ENCODE data around the gene AGTPBP1.
"Not testable (repeated sequence)": the region's sequence is repeated elsewhere in the genome, so short reads cannot be mapped to it uniquely, and the experiment has no call there.

Gene AGTPBP1

GRCh38 chr9:85742597-85742936 lies 813 bp upstream of the AGTPBP1 start:
- H3K4me3 ChIP-seq (ENCODE audit: low read length): peak overlapping the region; percentile 99
- peaks cover 16% of the 10 kb centered on the region for H3K4me1 ChIP-seq (ENCODE audit: control insufficient read depth, insufficient read depth, low read length)

GRCh38 chr9:85741095-85741874 lies 469 bp downstream of the AGTPBP1 start:
- Histone ChIP-seq H3K36me3 (ENCODE audit: insufficient read depth, low read length) (no peaks in the 10 kb centered on the region), H3K4me3 (ENCODE audit: low read length) (peak overlapping the region; percentile 99), H3K9me3 (replicated peaks; ENCODE audit: low read length) (no peaks in the 10 kb centered on the region), H3K27me3 (ENCODE audit: control insufficient read depth, insufficient read depth, low read length) (peaks cover 16% of the 10 kb centered on the region), H3K9ac (ENCODE audit: low read depth, low read length) (peak overlapping the region; percentile 90), H3K4me2 (ENCODE audit: low read length) (peak overlapping the region; percentile 87), H3K4me1 (ENCODE audit: control insufficient read depth, insufficient read depth, low read length) (peaks cover 16% of the 10 kb centered on the region)

More at GRCh38 chr9:85742597-85742936, 813 bp upstream of the AGTPBP1 start:
- H3K4me2 ChIP-seq (ENCODE audit: low read length): peak overlapping the region; percentile 91
- H3K9ac ChIP-seq (ENCODE audit: low read depth, low read length): peak overlapping the region; percentile 80
- peaks cover 16% of the 10 kb centered on the region for H3K27me3 ChIP-seq (ENCODE audit: control insufficient read depth, insufficient read depth, low read length)
- no peaks in the 10 kb centered on the region for H3K36me3 ChIP-seq (ENCODE audit: insufficient read depth, low read length)
- H3K9me3 ChIP-seq (replicated peaks; ENCODE audit: low read length): no peaks in the 10 kb centered on the region

GRCh38 chr9:85740787-85741094 lies 1.0 kb downstream of the AGTPBP1 start:
- Histone ChIP-seq H3K4me1 (ENCODE audit: control insufficient read depth, insufficient read depth, low read length) (peaks cover 16% of the 10 kb centered on the region), H3K27me3 (ENCODE audit: control insufficient read depth, insufficient read depth, low read length) (peaks cover 15% of the 10 kb centered on the region), H3K9me3 (replicated peaks; ENCODE audit: low read length) (no peaks in the 10 kb centered on the region), H3K4me2 (ENCODE audit: low read length) (peak overlapping the region; percentile 87), H3K36me3 (ENCODE audit: insufficient read depth, low read length) (no peaks in the 10 kb centered on the region), H3K9ac (ENCODE audit: low read depth, low read length) (peak overlapping the region; percentile 90), H3K4me3 (ENCODE audit: low read length) (peak overlapping the region; percentile 99)

GRCh38 chr9:85738509-85738908 lies 3.2 kb downstream of the AGTPBP1 start:
- H3K9me3 ChIP-seq (replicated peaks; ENCODE audit: low read length): no peaks in the 10 kb centered on the region
- H3K4me1 ChIP-seq (ENCODE audit: control insufficient read depth, insufficient read depth, low read length): peaks cover 14% of the 10 kb centered on the region
- no peaks in the 10 kb centered on the region for H3K36me3 ChIP-seq (ENCODE audit: insufficient read depth, low read length)

GRCh38 chr9:85737671-85738070 lies 4.1 kb downstream of the AGTPBP1 start:
- Histone ChIP-seq H3K4me2 (ENCODE audit: low read length) (no peak overlapping the region), H3K9me3 (replicated peaks; ENCODE audit: low read length) (no peaks in the 10 kb centered on the region), H3K36me3 (ENCODE audit: insufficient read depth, low read length) (no peaks in the 10 kb centered on the region), H3K27me3 (ENCODE audit: control insufficient read depth, insufficient read depth, low read length) (no peaks in the 10 kb centered on the region), H3K4me3 (ENCODE audit: low read length) (no peak overlapping the region), H3K9ac (ENCODE audit: low read depth, low read length) (no peak overlapping the region), H3K4me1 (ENCODE audit: control insufficient read depth, insufficient read depth, low read length) (peaks cover 6% of the 10 kb centered on the region)

More at GRCh38 chr9:85738509-85738908, 3.2 kb downstream of the AGTPBP1 start:
- Histone ChIP-seq H3K9ac (ENCODE audit: low read depth, low read length) (no peak overlapping the region), H3K4me2 (ENCODE audit: low read length) (no peak overlapping the region), H3K4me3 (ENCODE audit: low read length) (no peak overlapping the region), H3K27me3 (ENCODE audit: control insufficient read depth, insufficient read depth, low read length) (no peaks in the 10 kb centered on the region)

GRCh38 chr9:85730916-85731630 lies 10.7 kb downstream of the AGTPBP1 start:
- no peak overlapping the region for H3K4me2 ChIP-seq (ENCODE audit: low read length)
- no peaks in the 10 kb centered on the region for H3K9me3 ChIP-seq (replicated peaks; ENCODE audit: low read length)
- no peaks in the 10 kb centered on the region for H3K27me3 ChIP-seq (ENCODE audit: control insufficient read depth, insufficient read depth, low read length)
- H3K4me1 ChIP-seq (ENCODE audit: control insufficient read depth, insufficient read depth, low read length): no peaks in the 10 kb centered on the region
- no peaks in the 10 kb centered on the region for H3K36me3 ChIP-seq (ENCODE audit: insufficient read depth, low read length)
- no peak overlapping the region for H3K4me3 ChIP-seq (ENCODE audit: low read length)
- H3K9ac ChIP-seq (ENCODE audit: low read depth, low read length): no peak overlapping the region

- Histone ChIP-seq H3K9ac (ENCODE audit: low read depth, low read length) (no peak overlapping the region), H3K4me1 (ENCODE audit: control insufficient read depth, insufficient read depth, low read length) (no peaks in the 10 kb centered on the region), H3K4me3 (ENCODE audit: low read length) (no peak overlapping the region), H3K9me3 (replicated peaks; ENCODE audit: low read length) (no peaks in the 10 kb centered on the region), H3K27me3 (ENCODE audit: control insufficient read depth, insufficient read depth, low read length) (no peaks in the 10 kb centered on the region), H3K4me2 (ENCODE audit: low read length) (no peak overlapping the region), H3K36me3 (ENCODE audit: insufficient read depth, low read length) (no peaks in the 10 kb centered on the region)
These were observed 11.9 kb downstream of the AGTPBP1 start for GRCh38 chr9:85729882-85730281.

GRCh38 chr9:85727500-85727899 lies 14.3 kb downstream of the AGTPBP1 start:
- H3K4me1 ChIP-seq (ENCODE audit: control insufficient read depth, insufficient read depth, low read length): no peaks in the 10 kb centered on the region
- H3K9ac ChIP-seq (ENCODE audit: low read depth, low read length): no peak overlapping the region
- H3K4me3 ChIP-seq (ENCODE audit: low read length): no peak overlapping the region
- no peaks in the 10 kb centered on the region for H3K36me3 ChIP-seq (ENCODE audit: insufficient read depth, low read length)
- no peaks in the 10 kb centered on the region for H3K9me3 ChIP-seq (replicated peaks; ENCODE audit: low read length)
- H3K4me2 ChIP-seq (ENCODE audit: low read length): no peak overlapping the region
- H3K27me3 ChIP-seq (ENCODE audit: control insufficient read depth, insufficient read depth, low read length): no peaks in the 10 kb centered on the region

GRCh38 chr9:85726737-85727136 lies 15.0 kb downstream of the AGTPBP1 start:
- H3K9ac ChIP-seq (ENCODE audit: low read depth, low read length): no peak overlapping the region
- H3K27me3 ChIP-seq (ENCODE audit: control insufficient read depth, insufficient read depth, low read length): no peaks in the 10 kb centered on the region
- no peaks in the 10 kb centered on the region for H3K4me1 ChIP-seq (ENCODE audit: control insufficient read depth, insufficient read depth, low read length)
- no peaks in the 10 kb centered on the region for H3K9me3 ChIP-seq (replicated peaks; ENCODE audit: low read length)
- H3K4me3 ChIP-seq (ENCODE audit: low read length): no peak overlapping the region
- H3K36me3 ChIP-seq (ENCODE audit: insufficient read depth, low read length): no peaks in the 10 kb centered on the region
- no peak overlapping the region for H3K4me2 ChIP-seq (ENCODE audit: low read length)

GRCh38 chr9:85723215-85723614 lies 18.5 kb downstream of the AGTPBP1 start:
- Histone ChIP-seq H3K4me3 (ENCODE audit: low read length) (no peak overlapping the region), H3K36me3 (ENCODE audit: insufficient read depth, low read length) (no peaks in the 10 kb centered on the region), H3K4me1 (ENCODE audit: control insufficient read depth, insufficient read depth, low read length) (no peaks in the 10 kb centered on the region), H3K9me3 (replicated peaks; ENCODE audit: low read length) (no peaks in the 10 kb centered on the region), H3K27me3 (ENCODE audit: control insufficient read depth, insufficient read depth, low read length) (no peaks in the 10 kb centered on the region), H3K9ac (ENCODE audit: low read depth, low read length) (no peak overlapping the region), H3K4me2 (ENCODE audit: low read length) (no peak overlapping the region)

- H3K9ac ChIP-seq (ENCODE audit: low read depth, low read length); H3K4me2 ChIP-seq (ENCODE audit: low read length); H3K4me3 ChIP-seq (ENCODE audit: low read length); H3K36me3 ChIP-seq (ENCODE audit: insufficient read depth, low read length); H3K27me3 ChIP-seq (ENCODE audit: control insufficient read depth, insufficient read depth, low read length); H3K9me3 ChIP-seq (replicated peaks; ENCODE audit: low read length); H3K4me1 ChIP-seq (ENCODE audit: control insufficient read depth, insufficient read depth, low read length): not testable (repeated sequence)
These were observed 22.3 kb downstream of the AGTPBP1 start for GRCh38 chr9:85719411-85719810.

GRCh38 chr9:85717818-85718217 lies 23.9 kb downstream of the AGTPBP1 start:
- H3K27me3 ChIP-seq (ENCODE audit: control insufficient read depth, insufficient read depth, low read length); H3K4me2 ChIP-seq (ENCODE audit: low read length); H3K9ac ChIP-seq (ENCODE audit: low read depth, low read length); H3K36me3 ChIP-seq (ENCODE audit: insufficient read depth, low read length); H3K4me1 ChIP-seq (ENCODE audit: control insufficient read depth, insufficient read depth, low read length); H3K9me3 ChIP-seq (replicated peaks; ENCODE audit: low read length); H3K4me3 ChIP-seq (ENCODE audit: low read length): not testable (repeated sequence)

Measured in skeletal muscle satellite cell (primary cell).